Osteoblast (primary cell): ENCODE measurements around the gene GDF7. TPM values are rescaled to one million over a fixed set of nuclear protein-coding genes. Genes with fewer than 3 reads are reported as not detected.

ENCODE experiments used
- DNase-seq: peaks from one replicate; pipeline ENCODE4 v3.0.0; 2011; ENCODE audit warnings: low spot score, mixed read lengths; ENCODE audit not compliant: insufficient read length; ENCODE audit errors: missing footprints
- H2AFZ ChIP-seq: 2 replicates; pipeline ENCODE4 v1.6.0; 2011; ENCODE audit warnings: mild to moderate bottlenecking, low read length
- H3K27ac ChIP-seq: 2 replicates; pipeline ENCODE4 v1.5.1; 2011; ENCODE audit warnings: mild to moderate bottlenecking, low read depth, low read length, moderate library complexity
- H3K27me3 ChIP-seq: 2 replicates; pipeline ENCODE4 v1.6.0; 2012; ENCODE audit warnings: mild to moderate bottlenecking, control low read depth, inconsistent platforms, low read length, moderate library complexity; ENCODE audit not compliant: insufficient read depth
- H3K36me3 ChIP-seq: 2 replicates; pipeline ENCODE4 v1.5.1; 2011; ENCODE audit warnings: mild to moderate bottlenecking, low read length, control low read depth, moderate library complexity; ENCODE audit not compliant: insufficient read depth
- H3K4me1 ChIP-seq: 2 replicates; pipeline ENCODE4 v1.5.1; 2011; ENCODE audit warnings: mild to moderate bottlenecking, low read length, control low read depth, moderate library complexity; ENCODE audit not compliant: insufficient read depth
- H3K4me2 ChIP-seq: 2 replicates; pipeline ENCODE4 v1.6.0; 2011; ENCODE audit warnings: mild to moderate bottlenecking, low read length; ENCODE audit not compliant: insufficient read depth
- H3K4me3 ChIP-seq: fragments of 200-600 bp; sonication (generic); 3 replicates; pipeline ENCODE4 v1.5.1; 2012; ENCODE audit warnings: mild to moderate bottlenecking, low read length, inconsistent platforms; ENCODE audit not compliant: insufficient read depth
- H3K79me2 ChIP-seq: 2 replicates; pipeline ENCODE4 v1.6.0; 2012; ENCODE audit warnings: mild to moderate bottlenecking, low read length, control low read depth, inconsistent platforms; ENCODE audit not compliant: insufficient read depth
- H3K9me3 ChIP-seq: 2 replicates; pipeline ENCODE4 v1.5.1; 2011; ENCODE audit warnings: low read depth, low read length, control low read depth
- H4K20me1 ChIP-seq: 2 replicates; pipeline ENCODE4 v1.6.0; 2012; ENCODE audit warnings: mild to moderate bottlenecking, low read length, control low read depth; ENCODE audit not compliant: insufficient read depth
- CTCF ChIP-seq: IDR thresholded peaks from 2 replicates; pipeline ENCODE4 v1.5.1; 2011; ENCODE audit warnings: mild to moderate bottlenecking, low read depth, low read length, moderate library complexity; ENCODE audit errors: extremely low read depth
- total RNA-seq: library from RNA; depleted of rRNA; stranded (reverse); fragments of >200 nt; gene quantifications from 2 replicates; pipeline ENCODE4 v1.2.3, GENCODE V29; 2012

GDF7 gene
- total RNA-seq, 1 donor, result not detected

DNA sequence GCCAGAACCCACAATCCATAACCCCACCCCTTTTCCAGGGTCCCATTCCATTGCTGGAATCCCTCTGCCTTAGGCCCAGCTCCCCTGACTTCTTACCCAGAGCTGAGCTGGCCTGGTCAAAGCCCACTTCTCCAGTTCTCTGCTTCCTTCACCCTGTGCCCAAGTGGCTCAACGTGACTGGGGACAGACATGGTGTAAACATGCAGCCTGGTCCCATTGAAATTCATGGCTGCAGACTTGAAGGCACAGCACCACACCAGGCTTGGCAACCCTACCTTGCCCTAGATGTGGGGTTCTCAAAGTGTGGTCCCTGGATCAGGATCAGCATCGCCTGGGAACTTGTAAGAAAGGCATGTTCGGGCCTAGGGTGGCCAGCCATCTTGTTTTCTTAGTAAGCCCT lies 19.7 kb upstream of the GDF7 start:
- Histone ChIP-seq H3K9me3 (no peaks in the 10 kb centered on the region), H3K4me3 (no peak overlapping the region), H3K27me3 (no peaks in the 10 kb centered on the region), H4K20me1 (peaks cover 29% of the 10 kb centered on the region), H3K27ac (no peak overlapping the region), H3K4me1 (peaks cover 15% of the 10 kb centered on the region), H3K79me2 (peaks cover 56% of the 10 kb centered on the region), H3K4me2 (no peak overlapping the region), H3K36me3 (peaks cover 16% of the 10 kb centered on the region), H2AFZ (no peak overlapping the region)
- TF ChIP-seq CTCF, result no peak
- no peak for DNase-seq

- Histone ChIP-seq H4K20me1 (peaks cover 24% of the 10 kb centered on the region), H3K4me3 (no peak overlapping the region), H3K79me2 (peaks cover 56% of the 10 kb centered on the region), H3K4me1 (peaks cover 15% of the 10 kb centered on the region), H3K27ac (no peak overlapping the region), H3K9me3 (no peaks in the 10 kb centered on the region), H3K4me2 (no peak overlapping the region), H3K36me3 (peaks cover 14% of the 10 kb centered on the region), H2AFZ (no peak overlapping the region), H3K27me3 (no peaks in the 10 kb centered on the region)
- no peak for TF ChIP-seq CTCF
- DNase-seq, result no peak
Observed at GRCh38 chr2:20647738-20648137, 19.2 kb upstream of the GDF7 start.

DNA sequence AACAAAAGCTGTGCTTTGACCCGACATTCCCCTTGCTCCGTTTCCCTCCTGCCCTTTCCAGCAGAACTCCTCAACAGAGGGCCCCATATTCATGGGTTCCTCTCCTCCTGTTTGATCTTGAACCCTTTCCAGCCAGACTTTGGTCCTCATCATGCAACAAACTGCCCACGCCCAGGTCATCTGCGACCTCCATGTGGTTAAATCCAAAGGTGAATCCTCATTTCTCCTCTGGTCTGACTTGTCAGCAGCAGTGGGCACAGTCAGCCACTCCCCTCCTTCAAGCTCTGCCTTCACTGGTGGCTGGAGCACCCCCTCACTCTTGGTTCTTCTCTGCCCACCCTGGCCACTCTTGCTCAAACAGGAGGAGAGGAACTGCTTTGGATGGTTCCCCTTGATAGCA lies 18.7 kb upstream of the GDF7 start:
- peaks cover 15% of the 10 kb centered on the region for H3K4me1 ChIP-seq

DNA sequence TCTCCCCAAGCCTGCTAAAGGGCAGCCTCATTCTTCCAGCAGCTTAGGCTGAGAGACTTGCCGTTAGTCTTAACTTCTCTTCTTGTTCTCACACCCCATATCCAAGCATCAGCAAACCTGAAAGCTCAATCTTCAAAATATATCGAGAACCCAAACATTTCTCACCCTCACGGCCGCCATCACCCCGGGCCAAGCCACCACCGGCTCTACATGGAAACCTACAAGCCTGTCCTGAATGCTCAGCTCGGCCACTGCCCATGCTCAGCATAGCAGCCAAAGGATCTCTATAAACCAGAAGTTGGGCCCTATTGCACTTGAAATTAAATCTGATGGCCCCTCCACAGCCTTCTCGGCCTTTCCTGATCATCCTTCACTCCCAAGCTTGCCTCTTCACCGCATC lies 18.1 kb upstream of the GDF7 start:
- H3K27ac ChIP-seq, result no peak overlapping the region
- no peak overlapping the region for H2AFZ ChIP-seq
- H4K20me1 ChIP-seq, result peaks cover 20% of the 10 kb centered on the region
- H3K4me2 ChIP-seq, result no peak overlapping the region
- peaks cover 9% of the 10 kb centered on the region for H3K36me3 ChIP-seq
- no peaks in the 10 kb centered on the region for H3K27me3 ChIP-seq
- H3K79me2 ChIP-seq, result peaks cover 56% of the 10 kb centered on the region
- H3K9me3 ChIP-seq, result no peaks in the 10 kb centered on the region
- no peak for TF ChIP-seq CTCF
- no peak overlapping the region for H3K4me3 ChIP-seq
- DNase-seq, result no peak
- peaks cover 15% of the 10 kb centered on the region for H3K4me1 ChIP-seq

More for the DNA sequence above, 18.7 kb upstream of the GDF7 start:
- Histone ChIP-seq H3K79me2 (peaks cover 56% of the 10 kb centered on the region), H2AFZ (no peak overlapping the region), H3K4me2 (no peak overlapping the region), H3K9me3 (no peaks in the 10 kb centered on the region), H3K27me3 (no peaks in the 10 kb centered on the region), H3K36me3 (peaks cover 9% of the 10 kb centered on the region), H3K27ac (no peak overlapping the region), H4K20me1 (peaks cover 20% of the 10 kb centered on the region), H3K4me3 (no peak overlapping the region)
- TF ChIP-seq CTCF, result no peak
- DNase-seq, result no peak
